HG02885 (cell line): ENCODE measurements around the gene TEX22.
"Not testable (repeated sequence)": the region's sequence is repeated elsewhere in the genome, so short reads cannot be mapped to it uniquely, and the experiment has no call there.

ENCODE experiments used
- ATAC-seq: cut with Tn5 transposase; IDR thresholded peaks from one replicate; pipeline ENCODE4 v1.9.1; 2021; ENCODE audit warnings: mild to moderate bottlenecking; ENCODE audit not compliant: unreplicated experiment, poor library complexity

TEX22 gene, protein sequence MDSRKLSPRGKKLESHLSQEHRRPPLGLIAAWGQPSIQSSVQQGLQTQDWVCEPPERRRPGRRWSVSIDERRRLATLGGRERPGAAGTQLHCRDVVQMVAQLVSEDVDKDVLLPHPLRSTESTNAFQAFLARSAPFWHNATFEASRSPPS

DNA sequence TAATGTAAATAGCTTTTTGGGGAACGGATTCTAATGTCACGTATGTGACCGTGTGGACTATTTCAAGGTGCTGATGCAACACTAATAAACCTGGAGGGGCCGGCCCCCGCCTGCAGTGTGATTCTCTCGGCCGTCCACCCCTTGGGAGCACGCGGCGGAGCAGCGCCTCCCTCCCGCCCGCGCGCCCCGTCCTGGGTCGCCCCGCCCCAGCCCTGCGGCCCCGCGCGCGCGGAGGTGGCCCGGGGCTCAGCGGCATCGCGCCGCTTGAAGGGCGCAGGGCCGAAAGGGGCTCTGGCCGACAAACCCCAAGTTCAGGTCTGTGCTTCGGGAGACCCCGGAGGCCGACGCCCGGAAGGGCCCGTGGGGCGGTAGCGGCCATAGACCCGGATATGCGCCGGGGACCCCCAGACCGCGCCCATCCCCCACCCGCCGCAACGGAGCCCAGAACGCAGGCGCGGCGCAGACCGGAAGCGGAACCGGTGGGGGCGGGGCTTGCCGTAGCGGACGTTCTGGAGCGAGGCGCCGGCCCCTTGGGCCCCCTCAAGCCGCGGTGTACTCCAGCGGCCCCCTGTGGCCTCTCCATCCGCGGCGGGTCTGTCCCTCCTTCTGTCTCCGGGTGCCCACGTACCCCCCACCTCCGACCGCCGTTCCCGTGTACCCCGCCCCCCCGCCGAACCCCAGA lies at the start of gene TEX22:
TSS of gene TEX22 (plus strand) at position 495 of the 682 bp plus-strand sequence. CDS start 803 bp downstream, outside the sequence.
- peak; percentile 80 for ATAC-seq

DNA sequence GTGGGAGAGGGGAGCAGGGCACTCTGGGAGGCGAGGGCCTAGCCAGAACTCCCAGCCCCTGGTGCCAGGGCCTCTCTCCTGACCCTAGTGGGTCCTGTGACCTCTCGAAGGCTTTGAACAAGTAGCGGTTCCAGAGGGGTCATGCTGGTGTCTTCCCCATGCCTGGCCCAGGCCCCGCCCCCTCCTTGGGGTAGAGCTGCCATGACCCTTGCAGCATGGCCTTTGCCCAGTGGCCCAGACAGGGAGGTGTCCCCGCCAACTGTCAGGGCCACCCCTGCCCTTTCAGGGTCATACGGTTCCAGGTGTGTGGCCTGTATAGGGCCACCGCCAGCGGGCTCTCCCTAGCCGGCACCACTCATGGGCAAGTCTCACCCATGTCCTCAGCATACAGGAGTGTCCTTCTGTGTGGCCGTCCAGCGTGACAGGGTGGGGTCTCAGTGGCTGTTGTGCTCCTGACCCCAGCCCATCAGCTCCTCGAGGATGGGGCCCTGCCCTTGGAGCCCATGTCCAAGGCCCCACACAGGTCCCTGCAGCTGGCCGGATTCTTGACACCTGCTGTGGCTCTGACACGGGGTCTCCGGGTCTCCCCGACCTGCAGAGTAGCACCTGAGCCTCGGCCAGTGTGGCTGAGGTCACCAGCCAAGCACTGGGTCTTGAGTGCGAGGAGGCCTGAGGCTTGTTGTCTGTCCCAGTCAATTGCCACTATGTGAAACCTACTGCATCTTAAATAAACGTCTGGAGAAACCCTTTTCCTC lies 49.2 kb upstream of the TEX22 start:
- no peak for ATAC-seq

DNA sequence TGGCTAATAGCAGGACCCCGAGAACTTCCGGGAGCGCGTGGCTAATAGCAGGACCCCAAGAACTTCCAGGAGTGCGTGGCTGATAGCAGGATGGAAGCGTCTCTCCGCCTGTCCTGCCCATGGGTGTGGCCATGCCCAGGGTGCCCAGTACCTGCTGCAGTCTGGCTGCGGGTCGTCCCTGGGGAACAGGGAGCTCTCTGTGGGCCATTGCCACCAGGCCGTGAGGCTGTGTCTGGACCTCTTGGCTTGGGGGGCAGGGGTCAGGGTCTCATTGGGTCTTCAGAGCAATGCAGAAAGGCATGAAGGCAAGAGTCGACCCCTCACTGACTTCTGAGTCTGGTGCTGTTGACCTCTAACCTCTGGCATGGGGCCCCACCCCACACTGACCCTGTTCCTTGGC lies 48.3 kb upstream of the TEX22 start:
- no peak for ATAC-seq

DNA sequence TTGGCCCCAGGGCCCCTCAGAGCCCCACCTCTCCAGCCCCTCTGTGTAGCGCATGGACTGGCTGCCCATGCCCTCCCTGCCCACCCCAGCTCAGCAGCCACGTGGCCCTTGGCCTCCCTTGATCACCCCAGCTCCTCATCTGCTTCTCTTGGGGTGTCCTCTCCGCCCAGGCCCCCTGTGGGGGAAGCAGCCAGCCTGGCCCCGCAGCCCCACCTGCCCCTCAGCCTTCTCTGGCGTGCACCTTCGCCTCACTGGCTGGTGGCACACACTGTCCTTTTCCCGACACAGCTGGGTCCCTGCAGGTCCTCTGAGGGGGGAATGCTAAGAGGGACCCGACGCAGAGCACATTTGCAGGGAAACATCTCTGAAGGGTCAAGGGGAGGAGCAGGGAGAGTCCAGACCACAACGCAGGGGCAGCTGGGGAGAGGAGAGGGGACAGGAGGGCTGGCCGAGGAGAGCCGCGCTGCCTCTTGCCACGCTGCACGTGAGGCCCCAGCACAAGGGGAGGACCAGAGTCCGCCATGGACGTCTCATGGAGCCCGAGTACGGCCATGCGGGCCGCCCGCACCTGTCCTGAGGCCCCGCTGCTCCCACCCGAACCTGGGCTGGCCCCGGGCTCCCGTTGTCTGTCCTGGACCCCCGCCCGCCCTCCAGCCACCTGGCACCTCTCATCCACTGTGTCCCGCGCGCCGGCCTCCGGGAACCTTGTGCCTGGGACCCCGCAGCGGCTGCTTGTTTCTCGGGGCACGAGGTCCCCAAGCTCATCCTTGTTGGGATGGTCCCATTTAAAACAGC lies 47.7 kb upstream of the TEX22 start:
- no peak for ATAC-seq

DNA sequence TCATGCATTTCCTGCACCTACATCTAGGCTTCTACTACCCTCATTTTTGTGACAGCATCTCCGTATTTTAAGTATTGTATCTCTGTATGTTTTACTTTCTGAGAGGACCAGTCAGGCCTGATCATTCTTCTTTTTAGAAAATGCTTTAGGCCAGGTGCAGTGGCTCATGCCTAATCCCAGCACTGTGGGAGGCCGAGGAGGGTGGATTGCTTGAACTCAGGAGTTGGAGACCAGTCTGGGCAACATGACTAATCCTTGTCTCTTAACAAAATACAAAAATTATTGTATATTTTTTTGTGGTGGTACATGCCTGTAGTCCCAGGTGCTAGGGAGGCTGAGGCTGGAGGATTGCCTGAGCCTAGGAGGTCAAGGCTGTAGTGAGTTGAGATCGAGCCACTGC lies 46.9 kb upstream of the TEX22 start:
- ATAC-seq: no peak

DNA sequence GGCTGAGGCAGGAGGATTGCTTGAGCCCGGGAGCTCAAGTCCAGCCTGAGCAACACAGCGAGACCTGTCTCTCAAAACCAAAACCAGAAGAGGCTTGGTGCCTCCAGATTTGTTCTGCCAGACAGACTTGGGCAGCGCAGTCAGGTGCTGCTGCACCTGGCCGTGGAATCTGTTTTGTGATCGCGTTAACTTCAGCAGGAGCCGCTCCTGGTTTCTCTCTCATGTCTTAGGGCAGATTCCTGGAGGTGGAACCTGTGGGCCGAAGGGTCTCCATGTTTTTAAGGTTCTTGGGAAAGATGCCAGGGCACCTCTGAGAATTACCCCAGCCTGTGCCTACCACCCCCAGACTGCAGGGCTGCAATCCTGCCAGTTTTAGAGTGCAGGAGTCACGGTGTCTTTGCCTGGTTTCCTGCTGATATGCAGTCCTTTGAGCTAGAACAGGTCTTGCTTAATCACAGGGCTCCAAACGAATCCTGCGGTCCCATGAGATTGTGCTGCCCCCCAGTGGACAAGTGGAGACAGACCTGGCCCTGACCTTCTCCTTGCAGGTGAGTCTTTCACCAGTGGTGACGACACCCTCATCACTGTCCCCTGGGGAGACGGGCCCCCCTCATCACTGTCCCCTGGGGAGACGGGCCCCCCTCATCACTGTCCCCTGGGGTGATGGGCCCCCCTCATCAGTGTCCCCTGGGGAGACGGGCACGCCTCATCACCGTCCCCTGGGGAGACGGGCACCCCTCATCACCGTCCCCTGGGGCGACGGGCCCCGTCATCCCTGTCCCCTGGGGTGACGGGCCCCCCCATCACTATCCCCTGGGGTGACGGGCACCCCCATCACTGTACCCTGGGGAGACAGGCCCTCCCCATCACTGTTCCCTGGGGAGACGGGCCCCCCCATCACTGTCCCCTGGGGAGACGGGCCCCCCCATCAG lies 46.2 kb upstream of the TEX22 start:
- ATAC-seq: peak; percentile 62

DNA sequence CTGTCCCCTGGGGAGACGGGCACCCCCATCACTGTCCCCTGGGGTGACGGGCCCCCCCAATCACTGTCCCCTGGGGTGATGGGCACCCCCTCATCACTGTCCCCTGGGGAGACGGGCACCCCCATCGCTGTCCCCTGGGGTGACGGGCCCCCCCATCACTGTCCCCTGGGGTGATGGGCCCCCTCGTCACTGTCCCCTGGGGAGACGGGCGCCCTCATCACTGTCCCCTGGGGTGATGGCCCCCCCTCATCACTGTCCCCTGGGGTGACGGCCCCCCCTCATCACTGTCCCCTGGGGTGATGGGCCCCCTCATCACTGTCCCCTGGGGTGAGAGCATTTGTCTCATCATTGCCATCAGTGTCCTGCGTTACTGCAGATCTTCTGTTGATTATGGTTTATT lies 45.2 kb upstream of the TEX22 start:
- no peak for ATAC-seq

DNA sequence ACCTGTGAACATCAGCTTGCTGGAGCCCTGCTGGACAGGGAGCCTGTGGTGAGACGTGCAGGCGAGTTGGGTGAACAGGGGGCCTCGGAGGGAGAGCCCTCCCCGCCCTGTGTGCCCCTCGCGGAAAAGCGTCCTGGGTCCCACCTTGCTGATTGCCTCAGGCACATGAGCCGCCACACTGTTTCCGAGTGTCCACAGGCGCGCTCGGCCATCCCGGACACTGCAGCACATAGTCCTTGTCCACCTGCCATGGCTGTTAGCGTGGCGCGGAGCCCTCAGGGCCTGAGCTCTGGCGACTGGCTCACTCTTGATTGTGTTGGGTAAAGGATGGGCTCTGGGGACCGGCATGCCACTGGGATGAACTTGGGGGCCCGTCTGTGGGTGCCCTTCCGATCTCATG lies 43.8 kb upstream of the TEX22 start:
- no peak for ATAC-seq

DNA sequence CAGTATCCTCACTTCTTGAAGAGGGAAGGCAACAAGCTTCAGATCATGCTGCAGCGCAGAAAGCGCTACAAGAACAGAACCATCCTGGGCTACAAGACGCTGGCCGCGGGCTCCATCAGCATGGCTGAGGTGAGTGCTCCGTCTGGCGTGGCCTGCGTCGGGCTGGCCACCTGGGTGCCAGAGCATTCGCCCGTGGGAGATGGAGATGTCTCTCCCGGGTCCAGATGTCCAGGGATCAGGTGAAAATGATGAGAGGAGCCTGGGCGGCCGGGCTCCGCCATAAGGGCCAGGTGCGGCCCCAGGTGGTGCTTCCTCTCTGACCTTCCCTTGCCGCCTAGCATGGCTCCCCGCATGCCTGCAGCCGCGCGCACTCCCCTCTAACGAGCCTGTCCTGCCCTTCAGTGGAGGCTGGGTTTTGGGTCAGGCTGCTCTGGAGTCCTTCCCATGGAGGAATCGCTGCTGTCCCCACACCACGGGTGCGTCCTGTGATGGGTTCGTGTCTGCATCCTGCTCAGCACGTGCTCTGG lies 43.2 kb upstream of the TEX22 start:
- no peak for ATAC-seq

DNA sequence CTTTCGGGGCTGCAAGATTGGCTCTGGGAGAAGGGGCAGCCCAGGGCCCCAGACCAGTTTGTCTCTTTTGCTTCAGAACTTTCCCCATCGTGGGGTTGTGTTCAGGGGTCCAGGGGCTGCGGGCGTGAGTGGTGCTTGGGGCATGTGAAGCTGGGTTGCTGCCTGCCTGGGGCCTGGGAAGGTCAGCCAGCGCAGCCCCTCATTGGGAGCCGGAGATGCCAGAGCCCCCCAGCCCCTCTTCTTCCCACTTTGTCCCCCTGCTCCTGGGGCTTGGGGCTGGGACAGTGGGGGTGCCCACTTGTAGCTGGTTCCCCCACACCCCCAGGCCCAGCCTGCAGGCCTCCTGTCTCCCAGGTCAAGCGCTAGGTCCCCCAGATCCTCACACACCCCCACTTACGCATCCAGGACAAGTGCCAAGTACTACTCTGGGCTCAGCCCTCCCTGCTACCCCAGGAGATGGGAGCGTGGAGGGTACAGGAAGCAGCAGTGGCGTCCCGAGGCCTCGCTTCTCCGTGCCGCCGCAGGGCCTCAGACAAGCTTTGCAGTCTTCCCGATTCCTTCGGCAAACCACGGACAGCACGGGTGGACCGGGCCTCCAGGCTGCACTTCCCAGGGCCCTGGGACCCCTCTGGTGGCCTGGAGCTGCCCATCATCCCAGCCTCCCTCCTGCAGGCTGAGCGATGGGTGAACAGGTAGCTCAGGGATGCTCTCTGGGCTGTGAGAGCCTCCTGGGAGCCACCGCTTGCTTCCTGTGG lies 42.3 kb upstream of the TEX22 start:
- no peak for ATAC-seq

DNA sequence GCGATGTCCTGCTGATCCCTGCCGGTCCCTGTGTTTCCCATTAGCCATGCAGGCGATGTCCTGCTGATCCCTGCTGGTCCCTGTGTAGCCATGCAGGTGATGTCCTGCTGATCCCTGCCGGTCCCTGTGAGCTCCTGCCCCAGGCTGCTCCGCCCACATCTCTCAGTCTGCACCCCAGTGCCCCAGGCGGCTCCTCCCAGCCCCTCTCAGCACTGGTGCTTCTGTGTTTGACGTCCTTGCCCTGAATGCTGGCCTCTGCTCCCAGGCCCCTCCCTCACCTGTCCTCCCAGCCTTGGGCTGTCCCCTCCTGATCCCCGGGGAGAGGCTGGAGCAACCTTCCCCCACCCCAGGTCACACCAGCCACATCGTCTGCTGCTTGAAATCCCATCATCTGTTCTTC lies 41.4 kb upstream of the TEX22 start:
- ATAC-seq: no peak

DNA sequence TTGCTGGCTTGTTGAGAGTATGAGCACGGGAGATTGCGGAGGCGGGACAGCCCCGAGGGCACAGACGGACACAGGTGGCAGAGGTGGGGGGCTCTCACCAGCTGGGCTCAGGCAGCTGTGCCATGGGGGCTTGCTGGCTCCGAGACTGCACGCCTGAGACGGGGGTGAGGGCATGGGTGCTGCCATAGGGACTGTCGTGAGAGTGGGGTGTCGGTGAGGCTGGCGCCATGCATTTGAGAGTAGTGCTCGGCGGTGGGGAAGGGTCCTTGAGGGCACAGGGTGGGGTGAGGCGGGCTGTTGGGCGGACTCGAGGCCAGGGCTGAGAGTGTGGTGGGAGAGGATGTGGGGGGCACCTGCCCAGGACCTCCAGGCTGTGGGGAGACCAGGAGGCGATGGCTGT lies 40.7 kb upstream of the TEX22 start:
- ATAC-seq: no peak

DNA sequence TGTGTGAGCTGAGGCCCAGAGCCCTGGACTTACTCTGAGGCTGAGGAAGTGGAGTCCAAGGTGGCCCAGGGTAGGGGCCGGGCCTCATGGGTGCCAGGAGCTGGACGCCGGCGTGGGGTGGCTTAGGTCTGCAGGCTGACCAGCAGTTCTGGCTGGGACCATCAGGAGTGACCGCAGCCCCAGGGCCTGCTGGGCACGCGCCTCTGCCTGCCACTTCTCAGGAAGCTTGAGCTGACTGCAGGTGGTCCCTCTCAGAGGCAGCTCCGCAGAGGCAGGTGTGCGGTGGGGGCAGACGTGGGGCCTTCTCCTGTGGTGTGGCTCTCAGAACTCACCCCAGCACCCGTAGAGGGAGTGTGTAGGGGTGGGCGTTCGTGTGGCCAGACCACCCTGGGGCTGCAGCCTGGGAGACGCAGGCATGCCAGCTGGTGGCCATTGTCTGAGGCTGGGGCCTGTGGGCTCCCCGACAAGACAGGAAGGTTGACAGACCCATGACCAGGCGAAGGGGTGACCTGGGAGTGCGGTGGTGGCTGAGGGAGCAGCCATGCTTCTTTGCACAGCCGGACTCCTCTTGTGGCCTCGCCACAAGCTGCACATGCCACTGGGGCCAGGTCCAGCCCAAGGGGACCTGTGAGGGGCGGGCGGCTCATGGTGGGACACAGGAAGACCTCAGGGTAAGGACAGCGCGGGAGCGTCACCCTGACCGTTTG lies 40.0 kb upstream of the TEX22 start:
- no peak for ATAC-seq

DNA sequence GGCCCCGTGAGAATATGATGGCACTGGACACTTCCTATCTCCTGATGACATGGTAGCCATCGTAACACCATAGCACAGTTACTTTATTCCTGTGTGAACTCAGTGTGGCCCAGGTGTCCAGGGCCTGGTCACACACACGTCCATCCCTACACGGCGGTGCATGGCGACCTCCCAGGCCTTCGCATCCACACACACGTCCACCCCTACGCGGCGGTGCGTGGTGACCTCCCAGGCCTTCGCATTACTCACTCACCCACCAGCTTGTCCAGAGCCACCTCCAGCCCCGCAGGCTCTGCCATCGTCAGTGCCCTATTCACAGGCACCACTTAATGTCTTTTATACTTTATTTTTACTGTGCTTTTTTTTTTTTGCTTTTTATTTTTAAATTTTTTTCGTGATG lies 39.4 kb upstream of the TEX22 start:
- no peak for ATAC-seq

DNA sequence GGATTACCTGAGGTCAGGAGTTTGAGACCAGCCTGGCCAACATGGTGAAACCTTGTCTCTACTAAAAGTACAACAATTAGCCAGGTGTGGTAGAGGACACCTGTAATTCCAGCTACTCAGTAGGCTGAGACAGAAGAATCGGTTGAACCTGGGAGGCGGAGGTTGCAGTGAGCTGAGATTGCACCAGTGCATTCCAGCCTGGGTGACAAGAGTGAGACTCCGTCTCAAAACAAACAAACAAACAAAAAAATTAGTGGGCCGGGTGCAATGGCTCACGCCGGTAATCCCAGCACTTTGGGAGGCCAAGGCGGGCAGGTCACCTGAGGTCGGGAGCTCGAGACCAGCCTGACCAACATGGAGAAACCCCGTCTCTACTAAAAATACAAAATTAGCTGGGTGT lies 36.9 kb upstream of the TEX22 start:
- not testable (repeated sequence) for ATAC-seq

DNA sequence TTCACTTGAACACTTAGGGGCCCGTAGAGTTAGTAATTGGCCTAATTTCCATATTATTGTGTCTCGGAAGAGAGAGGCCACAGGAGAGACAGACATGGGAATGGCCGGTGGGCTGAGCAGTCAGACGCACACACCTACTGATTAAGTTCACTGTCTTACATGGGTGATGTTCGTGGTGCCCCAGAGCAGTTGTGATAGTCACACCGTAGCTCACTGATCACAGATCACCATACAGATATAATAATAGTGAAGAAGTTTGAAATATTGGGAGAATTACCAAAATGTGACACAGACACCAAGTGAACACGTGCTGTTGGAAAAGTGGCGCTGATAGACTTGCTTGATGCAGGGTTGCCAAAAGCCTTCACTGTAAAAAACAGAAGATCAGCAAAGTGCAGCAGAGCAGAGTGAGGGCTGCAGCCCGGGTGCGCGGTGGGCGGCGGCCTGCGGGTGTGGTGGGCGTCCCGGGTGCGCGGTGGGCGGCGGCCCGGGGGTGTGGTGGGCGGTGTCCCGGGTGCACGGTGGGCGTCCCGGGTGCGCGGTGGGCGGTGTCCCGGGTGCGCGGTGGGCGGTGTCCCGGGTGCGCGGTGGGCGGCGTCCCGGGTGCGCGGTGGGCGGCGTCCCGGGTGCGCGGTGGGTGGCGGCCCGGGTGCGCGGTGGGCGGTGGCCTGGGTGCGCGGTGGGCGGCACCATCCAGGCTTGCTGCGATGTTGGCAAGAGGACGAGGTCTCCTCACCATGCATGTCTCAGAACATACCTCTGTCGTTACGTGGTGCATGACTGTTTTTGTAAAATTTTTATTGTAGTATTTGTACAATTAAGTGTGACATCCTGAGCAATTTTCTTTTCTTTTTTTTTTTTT lies 34.3 kb upstream of the TEX22 start:
- no peak for ATAC-seq

DNA sequence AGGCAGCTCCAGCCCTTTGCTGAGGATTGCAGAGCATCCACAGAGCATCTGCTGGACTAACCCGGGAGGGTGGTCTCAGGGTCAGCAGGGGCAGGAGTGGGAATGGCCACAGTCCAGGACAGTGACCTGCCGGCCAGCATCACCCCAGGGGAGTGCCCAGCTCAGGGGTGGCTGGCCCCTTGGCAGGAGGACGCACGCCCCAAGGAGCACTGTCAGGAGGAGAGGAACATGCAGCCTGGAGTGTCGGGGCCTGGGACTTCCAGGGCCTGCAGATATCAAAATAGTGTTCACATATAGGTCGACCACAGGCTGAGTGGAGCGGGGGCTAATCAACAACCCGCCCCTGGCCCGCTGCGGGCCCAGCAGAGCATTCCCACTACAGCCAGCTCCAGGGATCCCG lies 33.2 kb upstream of the TEX22 start:
- ATAC-seq: no peak
